Measurements from ENCODE around the gene IMMP2L. TPM values are rescaled to one million over a fixed set of nuclear protein-coding genes. Genes with fewer than 3 reads are reported as not detected.
"Not testable (repeated sequence)": the region's sequence is repeated elsewhere in the genome, so short reads cannot be mapped to it uniquely, and the experiment has no call there.

IMMP2L gene
- total and polyA plus RNA-seq, 4 donors = 7.3 to 21.1 (median 12.4) TPM

DNA sequence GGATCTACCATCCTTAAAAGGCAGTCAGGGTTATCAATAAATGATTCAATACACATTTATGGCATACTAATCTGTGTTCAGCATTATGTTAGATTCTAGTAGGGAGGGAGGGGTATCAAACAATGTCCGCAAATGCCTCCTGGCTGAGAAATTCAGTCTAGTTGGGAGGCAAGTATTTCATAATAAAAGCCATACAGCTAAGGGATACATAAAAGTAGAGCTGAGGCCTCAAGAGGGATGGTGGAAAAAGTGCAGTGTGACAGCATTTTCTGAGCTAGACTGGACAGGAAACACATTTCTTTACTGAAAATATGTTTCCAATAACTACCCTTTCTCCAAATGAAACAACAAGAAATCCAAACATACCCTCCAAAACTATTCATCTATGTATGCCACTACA, 624.1 kb downstream of the IMMP2L start:
- no peak for TF ChIP-seq HNF4G (IDR thresholded peaks at IDR 0.05)
- no peak for TF ChIP-seq EGR1 (IDR thresholded peaks at IDR 0.05; ENCODE audit: low read depth in 2 of 2)
- TF ChIP-seq, protein P1, sequence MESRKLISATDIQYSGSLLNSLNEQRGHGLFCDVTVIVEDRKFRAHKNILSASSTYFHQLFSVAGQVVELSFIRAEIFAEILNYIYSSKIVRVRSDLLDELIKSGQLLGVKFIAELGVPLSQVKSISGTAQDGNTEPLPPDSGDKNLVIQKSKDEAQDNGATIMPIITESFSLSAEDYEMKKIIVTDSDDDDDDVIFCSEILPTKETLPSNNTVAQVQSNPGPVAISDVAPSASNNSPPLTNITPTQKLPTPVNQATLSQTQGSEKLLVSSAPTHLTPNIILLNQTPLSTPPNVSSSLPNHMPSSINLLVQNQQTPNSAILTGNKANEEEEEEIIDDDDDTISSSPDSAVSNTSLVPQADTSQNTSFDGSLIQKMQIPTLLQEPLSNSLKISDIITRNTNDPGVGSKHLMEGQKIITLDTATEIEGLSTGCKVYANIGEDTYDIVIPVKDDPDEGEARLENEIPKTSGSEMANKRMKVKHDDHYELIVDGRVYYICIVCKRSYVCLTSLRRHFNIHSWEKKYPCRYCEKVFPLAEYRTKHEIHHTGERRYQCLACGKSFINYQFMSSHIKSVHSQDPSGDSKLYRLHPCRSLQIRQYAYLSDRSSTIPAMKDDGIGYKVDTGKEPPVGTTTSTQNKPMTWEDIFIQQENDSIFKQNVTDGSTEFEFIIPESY (IDR thresholded peaks at IDR 0.05) = no peak
- no peak for TF ChIP-seq FOXA1 (IDR thresholded peaks at IDR 0.05)
- TF ChIP-seq TAF1 (conservative IDR thresholded peaks at IDR 0.05) = no peak
- TF ChIP-seq RAD21 (IDR thresholded peaks at IDR 0.05) = no peak
- no peak for TF ChIP-seq JUND (IDR thresholded peaks at IDR 0.05)
- TF ChIP-seq YY1 (IDR thresholded peaks at IDR 0.05) = no peak
- 95% methylated on average over 1 of the region's 1 CpG for WGBS
- no peaks in the 10 kb centered on the region for H3K9me3 ChIP-seq (ENCODE audit: control insufficient read depth in 4 of 4, low read length in 3 of 4)
- no peaks in the 10 kb centered on the region for H3K27me3 ChIP-seq (ENCODE audit: control insufficient read depth in 4 of 4, insufficient read depth in 4 of 4, low read length in 3 of 4)
- H3K27ac ChIP-seq (ENCODE audit: low read depth in 1 of 2, low read length in 2 of 2) = no peak overlapping the region
- no peak overlapping the region for H3K9ac ChIP-seq (ENCODE audit: low read depth in 1 of 2, low read length in 2 of 2)
- H3K4me3 ChIP-seq (ENCODE audit: low read depth in 1 of 3, low read length in 3 of 3) = no peak overlapping the region
- H3K4me1 ChIP-seq (ENCODE audit: control insufficient read depth in 4 of 4, insufficient read depth in 4 of 4, low read length in 3 of 4) = no peaks in the 10 kb centered on the region
- no peak for DNase-seq (ENCODE audit: low spot score)
- H3K36me3 ChIP-seq (ENCODE audit: control insufficient read depth in 4 of 4, insufficient read depth in 3 of 4, low read depth in 1 of 4, low read length in 3 of 4) = no peaks in the 10 kb centered on the region

DNA sequence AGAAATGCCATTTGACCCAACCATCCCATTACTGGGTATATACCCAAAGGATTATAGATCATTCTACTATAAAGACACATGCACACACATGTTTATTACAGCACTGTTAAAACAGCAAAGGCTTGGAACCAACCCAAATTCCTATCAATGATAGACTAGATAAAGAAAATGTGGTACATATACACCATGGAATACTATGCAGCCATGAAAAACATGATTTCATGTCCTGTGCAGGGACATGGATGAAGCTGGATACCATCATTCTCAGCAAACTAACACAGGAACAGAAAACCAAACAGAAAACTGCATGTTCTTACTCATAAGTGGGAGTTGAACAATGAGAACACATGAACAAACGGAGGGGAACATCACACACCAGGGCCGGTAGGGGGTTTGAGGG, 625.6 kb downstream of the IMMP2L start:
- not testable (repeated sequence) for H3K4me1 ChIP-seq (ENCODE audit: control insufficient read depth in 4 of 4, insufficient read depth in 4 of 4, low read length in 3 of 4); H3K36me3 ChIP-seq (ENCODE audit: control insufficient read depth in 4 of 4, insufficient read depth in 3 of 4, low read depth in 1 of 4, low read length in 3 of 4); H3K4me3 ChIP-seq (ENCODE audit: low read depth in 1 of 3, low read length in 3 of 3); H3K27me3 ChIP-seq (ENCODE audit: control insufficient read depth in 4 of 4, insufficient read depth in 4 of 4, low read length in 3 of 4); H3K27ac ChIP-seq (ENCODE audit: low read depth in 1 of 2, low read length in 2 of 2); H3K9me3 ChIP-seq (ENCODE audit: control insufficient read depth in 4 of 4, low read length in 3 of 4); DNase-seq (ENCODE audit: low spot score); H3K9ac ChIP-seq (ENCODE audit: low read depth in 1 of 2, low read length in 2 of 2)
- over 99% methylated on average over 2 of the region's 2 CpGs for WGBS

DNA sequence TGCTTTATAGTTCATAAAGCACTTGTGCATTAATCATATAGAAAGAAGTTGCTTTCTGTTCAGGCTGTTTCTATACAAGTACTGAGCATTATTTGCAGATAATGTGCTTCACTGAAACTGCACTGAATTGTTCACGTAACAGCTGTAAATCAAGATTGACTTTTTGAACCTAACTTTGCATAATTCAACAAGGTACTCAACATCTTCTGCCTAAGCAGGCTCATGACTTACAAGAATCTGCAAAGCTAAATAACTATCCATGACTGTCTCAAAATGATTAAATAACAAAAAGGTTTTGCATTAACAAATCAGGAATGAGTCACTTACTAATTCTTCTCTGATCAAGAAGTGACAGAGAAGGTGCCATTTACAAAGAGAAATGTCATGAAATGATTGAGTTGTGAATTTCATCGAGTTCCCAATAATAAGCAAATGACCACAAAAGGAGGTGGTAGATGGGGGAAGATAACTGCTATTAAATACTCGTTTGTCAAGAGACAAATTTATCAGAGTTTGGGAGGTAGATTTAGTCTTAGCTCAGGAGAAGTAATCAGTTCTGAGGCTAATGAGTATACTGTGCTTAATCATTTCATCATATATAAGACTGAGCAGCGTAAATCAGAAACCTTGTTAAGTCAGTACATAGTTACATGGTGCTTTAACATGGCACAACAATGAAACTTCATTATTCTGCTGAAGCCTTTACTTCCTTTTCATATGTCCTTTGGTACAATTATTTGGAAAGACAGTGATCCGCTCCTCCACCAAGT, 632.6 kb downstream of the IMMP2L start:
- Histone ChIP-seq H3K9me3 (ENCODE audit: control insufficient read depth in 4 of 4, low read length in 3 of 4) (no peaks in the 10 kb centered on the region), H3K27ac (ENCODE audit: low read depth in 1 of 2, low read length in 2 of 2) (no peak overlapping the region), H3K27me3 (ENCODE audit: control insufficient read depth in 4 of 4, insufficient read depth in 4 of 4, low read length in 3 of 4) (no peaks in the 10 kb centered on the region), H3K4me1 (ENCODE audit: control insufficient read depth in 4 of 4, insufficient read depth in 4 of 4, low read length in 3 of 4) (no peaks in the 10 kb centered on the region), H3K4me3 (ENCODE audit: low read depth in 1 of 3, low read length in 3 of 3) (no peak overlapping the region), H3K36me3 (ENCODE audit: control insufficient read depth in 4 of 4, insufficient read depth in 3 of 4, low read depth in 1 of 4, low read length in 3 of 4) (no peaks in the 10 kb centered on the region), H3K9ac (ENCODE audit: low read depth in 1 of 2, low read length in 2 of 2) (no peak overlapping the region)
- no peak for DNase-seq (ENCODE audit: low spot score)
- WGBS = 87% methylated on average over 5 of the region's 5 CpGs
- TF ChIP-seq, protein P2, sequence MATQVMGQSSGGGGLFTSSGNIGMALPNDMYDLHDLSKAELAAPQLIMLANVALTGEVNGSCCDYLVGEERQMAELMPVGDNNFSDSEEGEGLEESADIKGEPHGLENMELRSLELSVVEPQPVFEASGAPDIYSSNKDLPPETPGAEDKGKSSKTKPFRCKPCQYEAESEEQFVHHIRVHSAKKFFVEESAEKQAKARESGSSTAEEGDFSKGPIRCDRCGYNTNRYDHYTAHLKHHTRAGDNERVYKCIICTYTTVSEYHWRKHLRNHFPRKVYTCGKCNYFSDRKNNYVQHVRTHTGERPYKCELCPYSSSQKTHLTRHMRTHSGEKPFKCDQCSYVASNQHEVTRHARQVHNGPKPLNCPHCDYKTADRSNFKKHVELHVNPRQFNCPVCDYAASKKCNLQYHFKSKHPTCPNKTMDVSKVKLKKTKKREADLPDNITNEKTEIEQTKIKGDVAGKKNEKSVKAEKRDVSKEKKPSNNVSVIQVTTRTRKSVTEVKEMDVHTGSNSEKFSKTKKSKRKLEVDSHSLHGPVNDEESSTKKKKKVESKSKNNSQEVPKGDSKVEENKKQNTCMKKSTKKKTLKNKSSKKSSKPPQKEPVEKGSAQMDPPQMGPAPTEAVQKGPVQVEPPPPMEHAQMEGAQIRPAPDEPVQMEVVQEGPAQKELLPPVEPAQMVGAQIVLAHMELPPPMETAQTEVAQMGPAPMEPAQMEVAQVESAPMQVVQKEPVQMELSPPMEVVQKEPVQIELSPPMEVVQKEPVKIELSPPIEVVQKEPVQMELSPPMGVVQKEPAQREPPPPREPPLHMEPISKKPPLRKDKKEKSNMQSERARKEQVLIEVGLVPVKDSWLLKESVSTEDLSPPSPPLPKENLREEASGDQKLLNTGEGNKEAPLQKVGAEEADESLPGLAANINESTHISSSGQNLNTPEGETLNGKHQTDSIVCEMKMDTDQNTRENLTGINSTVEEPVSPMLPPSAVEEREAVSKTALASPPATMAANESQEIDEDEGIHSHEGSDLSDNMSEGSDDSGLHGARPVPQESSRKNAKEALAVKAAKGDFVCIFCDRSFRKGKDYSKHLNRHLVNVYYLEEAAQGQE (IDR thresholded peaks at IDR 0.05) = no peak
- TF ChIP-seq JUND (IDR thresholded peaks at IDR 0.05) (no peak), YY1 (IDR thresholded peaks at IDR 0.05) (no peak), EGR1 (IDR thresholded peaks at IDR 0.05; ENCODE audit: low read depth in 2 of 2) (no peak), TAF1 (conservative IDR thresholded peaks at IDR 0.05) (no peak), HNF4A (conservative IDR thresholded peaks at IDR 0.05) (no peak), HNF4G (IDR thresholded peaks at IDR 0.05) (no peak), RAD21 (IDR thresholded peaks at IDR 0.05) (no peak), FOXA1 (IDR thresholded peaks at IDR 0.05) (no peak), NR2F2 (IDR thresholded peaks at IDR 0.05) (no peak), GABPA (IDR thresholded peaks at IDR 0.05 in 1 of 2, conservative IDR thresholded peaks at IDR 0.05 in 1 of 2) (no peak), RXRA (IDR thresholded peaks at IDR 0.05) (no peak), SP1 (IDR thresholded peaks at IDR 0.05) (no peak)
- TF ChIP-seq, protein P3, sequence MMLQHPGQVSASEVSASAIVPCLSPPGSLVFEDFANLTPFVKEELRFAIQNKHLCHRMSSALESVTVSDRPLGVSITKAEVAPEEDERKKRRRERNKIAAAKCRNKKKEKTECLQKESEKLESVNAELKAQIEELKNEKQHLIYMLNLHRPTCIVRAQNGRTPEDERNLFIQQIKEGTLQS (IDR thresholded peaks at IDR 0.05) = no peak
- TF ChIP-seq, protein P1 (IDR thresholded peaks at IDR 0.05) = no peak
- TF ChIP-seq, protein P4, sequence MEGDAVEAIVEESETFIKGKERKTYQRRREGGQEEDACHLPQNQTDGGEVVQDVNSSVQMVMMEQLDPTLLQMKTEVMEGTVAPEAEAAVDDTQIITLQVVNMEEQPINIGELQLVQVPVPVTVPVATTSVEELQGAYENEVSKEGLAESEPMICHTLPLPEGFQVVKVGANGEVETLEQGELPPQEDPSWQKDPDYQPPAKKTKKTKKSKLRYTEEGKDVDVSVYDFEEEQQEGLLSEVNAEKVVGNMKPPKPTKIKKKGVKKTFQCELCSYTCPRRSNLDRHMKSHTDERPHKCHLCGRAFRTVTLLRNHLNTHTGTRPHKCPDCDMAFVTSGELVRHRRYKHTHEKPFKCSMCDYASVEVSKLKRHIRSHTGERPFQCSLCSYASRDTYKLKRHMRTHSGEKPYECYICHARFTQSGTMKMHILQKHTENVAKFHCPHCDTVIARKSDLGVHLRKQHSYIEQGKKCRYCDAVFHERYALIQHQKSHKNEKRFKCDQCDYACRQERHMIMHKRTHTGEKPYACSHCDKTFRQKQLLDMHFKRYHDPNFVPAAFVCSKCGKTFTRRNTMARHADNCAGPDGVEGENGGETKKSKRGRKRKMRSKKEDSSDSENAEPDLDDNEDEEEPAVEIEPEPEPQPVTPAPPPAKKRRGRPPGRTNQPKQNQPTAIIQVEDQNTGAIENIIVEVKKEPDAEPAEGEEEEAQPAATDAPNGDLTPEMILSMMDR (IDR thresholded peaks at IDR 0.05; ENCODE audit: low read depth, low read length, missing input control) = no peak
- TF ChIP-seq, protein P5, sequence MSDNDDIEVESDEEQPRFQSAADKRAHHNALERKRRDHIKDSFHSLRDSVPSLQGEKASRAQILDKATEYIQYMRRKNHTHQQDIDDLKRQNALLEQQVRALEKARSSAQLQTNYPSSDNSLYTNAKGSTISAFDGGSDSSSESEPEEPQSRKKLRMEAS (IDR thresholded peaks at IDR 0.05) = no peak

Data from liver (tissue), 9 donors.